Activated CD8-positive, alpha-beta T cell treated with anti-CD3 and anti-CD28 coated beads, Interleukin-2, amount 10 ng/mL, durations not matched to agents 7 days and 5 days (primary cell): ENCODE data around the gene FLII. TPM values are rescaled to one million over a fixed set of nuclear protein-coding genes. Genes with fewer than 3 reads are reported as not detected.

Experiments used
- ATAC-seq: fragments of 150-1000 bp; cut with Tn5 transposase; one replicate; pipeline ENCODE4 v1.10.0; 2021; ENCODE audit warnings: moderate library complexity
- CTCF ChIA-PET: fragments of 350-600 bp; sonication (Branson Sonifier 250); formaldehyde crosslinking; loops from one replicate; lab custom pipeline; 2021; ENCODE audit warnings: antibody characterized with exemption; lab: Charles Lee
- POLR2A ChIA-PET: fragments of 350-600 bp; sonication (Branson Sonifier 250); formaldehyde crosslinking; loops from one replicate; lab custom pipeline; 2021; ENCODE audit warnings: antibody characterized with exemption; lab: Charles Lee
- DNase-seq: peaks from one replicate; pipeline ENCODE4 v3.0.0-alpha.2; 2020
- H3K27ac Mint-ChIP-seq: one replicate; pipeline ENCODE4 v1.8.0; 2021; ENCODE audit warnings: mild to moderate bottlenecking, mixed read lengths
- H3K27me3 Mint-ChIP-seq: one replicate; pipeline ENCODE4 v1.8.0; 2021; ENCODE audit warnings: low read depth, mixed read lengths
- H3K36me3 Mint-ChIP-seq: one replicate; pipeline ENCODE4 v1.8.0; 2021; ENCODE audit warnings: low read depth, mixed read lengths
- H3K4me1 Mint-ChIP-seq: one replicate; pipeline ENCODE4 v1.8.0; 2021; ENCODE audit warnings: low read depth, mixed read lengths
- H3K4me3 Mint-ChIP-seq: one replicate; pipeline ENCODE4 v1.8.0; 2021; ENCODE audit warnings: mild to moderate bottlenecking, mixed read lengths
- H3K9me3 Mint-ChIP-seq: one replicate; pipeline ENCODE4 v1.8.0; 2022; ENCODE audit warnings: mixed read lengths; ENCODE audit not compliant: insufficient read depth
- total RNA-seq, 2 experiments: library from RNA; stranded (reverse); gene quantifications; one replicate each; pipeline ENCODE4 v1.2.3, GENCODE V29; 2021

The FLII gene
- total RNA-seq, 2 experiments from 2014 or later, result 338 to 364 TPM

DNA sequence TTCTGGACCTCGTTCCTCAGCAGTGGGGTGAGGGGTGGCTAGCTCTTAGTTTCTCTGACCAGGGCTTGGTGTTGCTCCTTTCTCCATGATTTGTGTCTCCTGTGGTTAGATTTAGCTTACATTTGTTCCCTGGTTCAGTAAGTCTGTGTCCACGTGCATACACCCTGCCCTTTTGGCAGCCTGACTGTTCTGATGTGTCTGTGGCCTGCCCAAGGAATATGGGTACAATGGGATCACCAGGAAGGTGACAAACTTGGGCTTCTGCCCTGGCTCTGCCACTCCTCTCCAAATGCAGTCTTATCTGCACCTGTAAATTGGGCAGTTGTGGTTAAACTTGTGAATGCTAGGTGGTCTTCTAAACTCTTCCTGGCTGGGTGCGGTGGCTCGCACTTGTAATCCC is 57.4 kb downstream of the FLII start:
- H3K27me3 Mint-ChIP-seq, result no peaks in the 10 kb centered on the region
- no peak overlapping the region for H3K27ac Mint-ChIP-seq
- H3K36me3 Mint-ChIP-seq, result peaks cover 36% of the 10 kb centered on the region
- no peaks in the 10 kb centered on the region for H3K9me3 Mint-ChIP-seq
- no peak overlapping the region for H3K4me3 Mint-ChIP-seq
- ATAC-seq (no peak), DNase-seq (no peak)
- H3K4me1 Mint-ChIP-seq, result peaks cover 14% of the 10 kb centered on the region
- ChIA-PET POLR2A (no interaction called here), CTCF (interaction anchor here (1.4 to 2.8 kb wide), 2 partner anchors 9 to 18 kb away, joined by 3 to 7 read pairs; partner anchors contain the start of gene ALKBH5)

DNA sequence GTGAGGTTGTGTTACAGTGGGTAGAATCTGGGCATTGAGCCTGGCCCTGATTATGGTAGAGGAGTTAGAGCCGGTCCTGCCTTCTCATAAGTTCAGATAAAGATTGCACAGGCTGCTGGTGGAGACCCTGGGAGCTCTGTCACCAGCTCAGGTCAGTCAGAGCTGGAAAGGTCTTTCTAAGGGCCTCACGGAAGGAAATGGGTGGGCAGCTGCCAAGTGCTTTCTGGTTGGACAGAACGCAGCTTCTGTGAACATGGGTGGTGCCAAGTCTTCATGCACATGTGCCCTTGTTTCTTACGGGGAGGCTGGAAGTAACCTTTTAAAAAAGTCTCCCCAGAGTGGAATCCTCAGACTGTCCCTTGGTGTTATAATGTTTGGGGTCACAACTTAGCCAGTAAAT is 60.0 kb downstream of the FLII start:
- DNase-seq (no peak), ATAC-seq (no peak)
- CTCF ChIA-PET, result interaction anchor here (1.5 to 1.6 kb wide), 2 partner anchors 10 to 19 kb away, joined by 3 to 5 read pairs; no protein-coding TSS in a partner anchor
- POLR2A ChIA-PET, result interaction anchor here (1.7 kb wide), 1 partner anchor 15 kb away, joined by 8 read pairs; the partner anchor contains the start of gene ALKBH5
- Mint-ChIP-seq H3K9me3 (no peaks in the 10 kb centered on the region), H3K27me3 (no peaks in the 10 kb centered on the region), H3K4me1 (peaks cover 20% of the 10 kb centered on the region), H3K27ac (peak overlapping the region; percentile 66), H3K4me3 (no peak overlapping the region), H3K36me3 (peaks cover 50% of the 10 kb centered on the region)

DNA sequence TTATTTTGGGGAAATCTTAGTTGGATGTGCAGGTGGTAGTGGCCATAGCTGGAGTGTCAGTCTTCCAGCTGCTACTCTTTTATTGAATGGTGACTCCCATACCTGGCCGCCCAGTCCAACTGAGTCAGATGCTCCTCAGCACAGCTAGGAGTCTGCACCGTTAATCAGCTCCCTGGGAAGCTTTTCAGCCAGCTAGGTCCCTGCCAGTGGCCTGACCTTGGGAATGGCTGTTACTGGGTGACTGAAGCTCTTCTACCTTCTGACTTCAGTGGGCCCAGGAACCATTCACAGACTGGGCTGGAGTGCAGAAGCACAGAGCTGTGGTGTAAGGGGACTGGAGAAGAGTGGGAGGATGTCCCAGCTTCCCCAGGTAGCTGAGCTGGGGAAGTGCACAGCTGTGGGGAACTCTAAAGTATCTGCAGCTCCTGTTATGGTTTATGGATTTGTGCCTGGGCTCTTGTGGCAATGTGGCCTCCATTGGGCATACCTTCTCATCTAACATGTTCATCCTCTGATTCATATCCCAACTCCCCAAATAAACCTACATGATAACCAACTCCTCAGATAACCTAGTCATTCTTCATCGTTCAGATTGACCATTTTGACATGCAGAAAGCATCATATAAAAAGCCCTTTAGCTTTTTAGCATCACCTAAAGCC is 60.9 kb downstream of the FLII start:
- Mint-ChIP-seq H3K27me3 (no peaks in the 10 kb centered on the region), H3K4me3 (no peak overlapping the region), H3K9me3 (no peaks in the 10 kb centered on the region), H3K27ac (peak overlapping the region; percentile 66), H3K4me1 (peaks cover 21% of the 10 kb centered on the region), H3K36me3 (peaks cover 52% of the 10 kb centered on the region)
- CTCF ChIA-PET, result interaction anchor here (0.7 to 1.6 kb wide), 5 partner anchors 9 to 20 kb away, joined by 3 to 5 read pairs (median 4); partner anchors contain the start of gene ALKBH5
- ATAC-seq (no peak), DNase-seq (no peak)
- POLR2A ChIA-PET, result interaction anchor here (1.7 kb wide), 1 partner anchor 14 kb away, joined by 8 read pairs; the partner anchor contains the start of gene ALKBH5

DNA sequence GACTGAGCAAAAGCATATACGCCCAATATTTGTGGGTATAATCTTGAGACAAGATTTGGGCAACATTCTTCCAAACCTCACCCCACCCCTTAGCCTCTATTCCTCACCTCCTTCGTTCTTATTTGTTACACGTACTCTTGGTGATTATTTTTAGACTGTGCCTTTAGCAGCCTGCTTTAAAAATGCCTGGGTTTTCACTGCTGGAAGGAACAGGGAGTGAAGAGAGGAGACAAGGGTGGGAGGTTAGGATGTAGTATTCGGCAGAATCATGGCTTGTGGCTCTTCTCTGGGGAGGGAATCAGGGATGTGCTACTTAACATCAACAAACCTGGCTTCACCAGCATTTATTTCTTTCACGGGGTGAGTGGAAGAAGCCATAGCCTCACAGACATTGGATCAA is 63.3 kb downstream of the FLII start:
- Mint-ChIP-seq H3K4me1 (peaks cover 32% of the 10 kb centered on the region), H3K27me3 (no peaks in the 10 kb centered on the region), H3K27ac (no peak overlapping the region), H3K36me3 (peaks cover 56% of the 10 kb centered on the region), H3K9me3 (no peaks in the 10 kb centered on the region), H3K4me3 (no peak overlapping the region)
- CTCF ChIA-PET, result interaction anchor here (2.4 kb wide), 1 partner anchor 11 kb away, joined by 5 read pairs; the partner anchor contains the start of gene ALKBH5
- ATAC-seq (no peak), DNase-seq (no peak)
- POLR2A ChIA-PET, result no interaction called here

Other genes with a start within 250 kb of the FLII start
- gene ATPAF2, start 219.6 kb downstream of the FLII start, total RNA-seq, result 10 to 100 TPM; 23.9 to 27.0 TPM
- gene GID4, start 219.3 kb downstream of the FLII start, total RNA-seq, result 1 to 10 TPM; 8.3 to 8.9 TPM
- gene DRG2, start 170.8 kb downstream of the FLII start, total RNA-seq, result 10 to 100 TPM; 48.1 to 53.5 TPM
- under 1 TPM; 0.34 TPM for gene MYO15A, start 150.0 kb downstream of the FLII start, total RNA-seq
- gene ALKBH5, start 74.9 kb downstream of the FLII start, total RNA-seq, result 100 to 1,000 TPM; 117 to 121 TPM
- 10 to 100 TPM; 27.1 to 27.3 TPM for gene LLGL1, start 33.1 kb downstream of the FLII start, total RNA-seq
- gene MIEF2, start 1.9 kb upstream of the FLII start, total RNA-seq, result 10 to 100 TPM in 1 of 2 experiments, 1 to 10 TPM in 1; 9.0 to 11.1 TPM
- 10 to 100 TPM; 75.9 to 77.3 TPM for gene TOP3A, start 56.3 kb upstream of the FLII start, total RNA-seq
- gene SMCR8, start 56.6 kb upstream of the FLII start, total RNA-seq, result 10 to 100 TPM; 23.7 TPM
- 10 to 100 TPM; 60.7 to 61.8 TPM for gene SHMT1, start 104.8 kb upstream of the FLII start, total RNA-seq
- not detected for gene EVPLL, start 119.0 kb upstream of the FLII start, total RNA-seq
- 1 to 10 TPM; 2.6 to 3.7 TPM for gene LGALS9C, start 218.1 kb upstream of the FLII start, total RNA-seq